MM.1S (cell line): Measurements from ENCODE around the gene ZEB2.

Experiments
- DNase-seq: peaks from one replicate; pipeline ENCODE4 v3.0.0-alpha.2; 2015
- H2AFZ ChIP-seq: fragments of 300-600 bp; sonication (generic); 2 replicates; pipeline ENCODE4 v1.6.0; 2016; ENCODE audit warnings: antibody characterized with exemption, low read length
- H3F3A ChIP-seq: fragments of 300-600 bp; sonication (generic); 2 replicates; pipeline ENCODE4 v1.6.1; 2016; ENCODE audit warnings: mild to moderate bottlenecking, antibody characterized with exemption, low read length, moderate library complexity, mixed read lengths; ENCODE audit not compliant: insufficient read depth
- H3K27ac ChIP-seq: fragments of 300-600 bp; sonication (generic); 2 replicates; pipeline ENCODE4 v1.5.1; 2016; ENCODE audit warnings: mild to moderate bottlenecking, low read length
- H3K27me3 ChIP-seq: fragments of 300-600 bp; sonication (generic); replicated peaks from 2 replicates; pipeline ENCODE4 v1.6.0; 2016; ENCODE audit warnings: low read length; ENCODE audit not compliant: insufficient read depth
- H3K36me3 ChIP-seq: fragments of 300-600 bp; sonication (generic); replicated peaks from 2 replicates; pipeline ENCODE4 v1.6.1; 2016; ENCODE audit warnings: mild to moderate bottlenecking, low read length, mixed read lengths; ENCODE audit not compliant: insufficient read depth
- H3K4me1 ChIP-seq: fragments of 300-600 bp; sonication (generic); 2 replicates; pipeline ENCODE4 v1.6.1; 2016; ENCODE audit warnings: low read length, mixed read lengths
- H3K4me2 ChIP-seq: fragments of 300-600 bp; sonication (generic); 2 replicates; pipeline ENCODE4 v1.6.0; 2016; ENCODE audit warnings: low read depth, low read length
- H3K4me3 ChIP-seq: fragments of 300-600 bp; sonication (generic); 2 replicates; pipeline ENCODE4 v1.5.1; 2016; ENCODE audit warnings: low read length, mixed read lengths
- H3K79me2 ChIP-seq: fragments of 300-600 bp; sonication (generic); 2 replicates; pipeline ENCODE4 v1.6.1; 2016; ENCODE audit warnings: mixed run types, low read length, mixed read lengths
- H3K9ac ChIP-seq: fragments of 300-600 bp; sonication (generic); 2 replicates; pipeline ENCODE4 v1.6.1; 2016; ENCODE audit warnings: low read length, mixed read lengths
- H3K9me2 ChIP-seq: fragments of 300-600 bp; sonication (generic); replicated peaks from 2 replicates; pipeline ENCODE4 v1.6.1; 2016; ENCODE audit warnings: mild to moderate bottlenecking, low read length, mixed read lengths; ENCODE audit not compliant: insufficient read depth
- H3K9me3 ChIP-seq: fragments of 300-600 bp; sonication (generic); replicated peaks from 2 replicates; pipeline ENCODE4 v1.6.1; 2016; ENCODE audit warnings: mild to moderate bottlenecking, low read length, mixed read lengths; ENCODE audit not compliant: insufficient read depth
- H4K20me1 ChIP-seq: fragments of 300-600 bp; sonication (generic); 2 replicates; pipeline ENCODE4 v1.6.1; 2016; ENCODE audit warnings: mild to moderate bottlenecking, low read length, moderate library complexity, mixed read lengths; ENCODE audit not compliant: insufficient read depth
- CTCF ChIP-seq: fragments of 300-600 bp; sonication (generic); IDR thresholded peaks from 2 replicates; pipeline ENCODE4 v1.5.1; 2016; ENCODE audit warnings: antibody characterized with exemption, low read length, mixed read lengths
- EZH2 ChIP-seq: fragments of 300-600 bp; sonication (generic); optimal IDR thresholded peaks from 2 replicates; pipeline ENCODE3; 2017; ENCODE audit warnings: low read depth, mild to moderate bottlenecking, antibody characterized with exemption, low read length, mixed read lengths
- EZH2phosphoT487 ChIP-seq: fragments of 300-600 bp; sonication (generic); IDR thresholded peaks from 2 replicates; pipeline ENCODE4 v1.6.1; 2018; ENCODE audit warnings: antibody characterized with exemption, low read length

Gene ZEB2

GRCh38 chr2:144407262-144407661, 112.7 kb downstream of the ZEB2 start:
- Histone ChIP-seq H2AFZ (no peak overlapping the region), H3K4me2 (no peak overlapping the region), H3K4me3 (no peak overlapping the region), H3K4me1 (0 out of 2 replicates have a peak, but pooled peaks cover 4% of the 10 kb centered on the region), H3K9me2 (no peaks in the 10 kb centered on the region), H3K9ac (no peak overlapping the region), H3K36me3 (no peaks in the 10 kb centered on the region), H3K9me3 (no peaks in the 10 kb centered on the region), H3K27me3 (no peaks in the 10 kb centered on the region), H3K27ac (no peak overlapping the region), H4K20me1 (no peaks in the 10 kb centered on the region), H3F3A (no peaks in the 10 kb centered on the region), H3K79me2 (no peaks in the 10 kb centered on the region)
- TF ChIP-seq EZH2 (no peak), CTCF (no peak), EZH2phosphoT487 (no peak)
- DNase-seq, result no peak

- H3K4me3 ChIP-seq, result no peak overlapping the region
- H3K9ac ChIP-seq, result no peak overlapping the region
- no peaks in the 10 kb centered on the region for H3K36me3 ChIP-seq
- H2AFZ ChIP-seq, result no peak overlapping the region
- TF ChIP-seq CTCF (no peak), EZH2 (no peak), EZH2phosphoT487 (no peak)
- H3K27me3 ChIP-seq, result no peaks in the 10 kb centered on the region
- 0 out of 2 replicates have a peak, but pooled peaks cover 4% of the 10 kb centered on the region for H3K4me1 ChIP-seq
- H3K9me3 ChIP-seq, result no peaks in the 10 kb centered on the region
- H3F3A ChIP-seq, result no peaks in the 10 kb centered on the region
- H3K9me2 ChIP-seq, result no peaks in the 10 kb centered on the region
- no peak overlapping the region for H3K4me2 ChIP-seq
- no peak overlapping the region for H3K27ac ChIP-seq
- no peaks in the 10 kb centered on the region for H3K79me2 ChIP-seq
- DNase-seq, result no peak
- H4K20me1 ChIP-seq, result no peaks in the 10 kb centered on the region
Observed at GRCh38 chr2:144405982-144406788, 113.7 kb downstream of the ZEB2 start.

GRCh38 chr2:144405321-144405720, 114.6 kb downstream of the ZEB2 start:
- no peaks in the 10 kb centered on the region for H4K20me1 ChIP-seq
- H3F3A ChIP-seq, result no peaks in the 10 kb centered on the region
- H3K4me3 ChIP-seq, result no peak overlapping the region
- TF ChIP-seq EZH2phosphoT487 (no peak), EZH2 (no peak)
- no peaks in the 10 kb centered on the region for H3K9me3 ChIP-seq
- no peak for DNase-seq
- no peak overlapping the region for H3K27ac ChIP-seq
- H3K36me3 ChIP-seq, result no peaks in the 10 kb centered on the region
- no peak overlapping the region for H3K9ac ChIP-seq
- H3K27me3 ChIP-seq, result no peaks in the 10 kb centered on the region
- H3K4me1 ChIP-seq, result 0 out of 2 replicates have a peak, but pooled peaks cover 4% of the 10 kb centered on the region
- no peak overlapping the region for H3K4me2 ChIP-seq
- H3K79me2 ChIP-seq, result no peaks in the 10 kb centered on the region
- H2AFZ ChIP-seq, result no peak overlapping the region
- H3K9me2 ChIP-seq, result no peaks in the 10 kb centered on the region
